ENCODE data around the gene CALHM4.
"Not testable (repeated sequence)": the region's sequence is repeated elsewhere in the genome, so short reads cannot be mapped to it uniquely, and the experiment has no call there.

The CALHM4 gene

GRCh38 chr6:116595247-116595646 lies 41.7 kb downstream of the CALHM4 start:
- TF ChIP-seq POLR2AphosphoS5 (IDR thresholded peaks at IDR 0.05; ENCODE audit: low read depth) (no peak), SPI1 (IDR thresholded peaks at IDR 0.05; ENCODE audit: borderline replicate concordance, low read depth) (no peak), GABPA (IDR thresholded peaks at IDR 0.05; ENCODE audit: low read depth) (no peak)
- TF ChIP-seq, protein P1, sequence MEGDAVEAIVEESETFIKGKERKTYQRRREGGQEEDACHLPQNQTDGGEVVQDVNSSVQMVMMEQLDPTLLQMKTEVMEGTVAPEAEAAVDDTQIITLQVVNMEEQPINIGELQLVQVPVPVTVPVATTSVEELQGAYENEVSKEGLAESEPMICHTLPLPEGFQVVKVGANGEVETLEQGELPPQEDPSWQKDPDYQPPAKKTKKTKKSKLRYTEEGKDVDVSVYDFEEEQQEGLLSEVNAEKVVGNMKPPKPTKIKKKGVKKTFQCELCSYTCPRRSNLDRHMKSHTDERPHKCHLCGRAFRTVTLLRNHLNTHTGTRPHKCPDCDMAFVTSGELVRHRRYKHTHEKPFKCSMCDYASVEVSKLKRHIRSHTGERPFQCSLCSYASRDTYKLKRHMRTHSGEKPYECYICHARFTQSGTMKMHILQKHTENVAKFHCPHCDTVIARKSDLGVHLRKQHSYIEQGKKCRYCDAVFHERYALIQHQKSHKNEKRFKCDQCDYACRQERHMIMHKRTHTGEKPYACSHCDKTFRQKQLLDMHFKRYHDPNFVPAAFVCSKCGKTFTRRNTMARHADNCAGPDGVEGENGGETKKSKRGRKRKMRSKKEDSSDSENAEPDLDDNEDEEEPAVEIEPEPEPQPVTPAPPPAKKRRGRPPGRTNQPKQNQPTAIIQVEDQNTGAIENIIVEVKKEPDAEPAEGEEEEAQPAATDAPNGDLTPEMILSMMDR (IDR thresholded peaks at IDR 0.05; ENCODE audit: insufficient read depth, low read length), result no peak
- TF ChIP-seq, protein P2, sequence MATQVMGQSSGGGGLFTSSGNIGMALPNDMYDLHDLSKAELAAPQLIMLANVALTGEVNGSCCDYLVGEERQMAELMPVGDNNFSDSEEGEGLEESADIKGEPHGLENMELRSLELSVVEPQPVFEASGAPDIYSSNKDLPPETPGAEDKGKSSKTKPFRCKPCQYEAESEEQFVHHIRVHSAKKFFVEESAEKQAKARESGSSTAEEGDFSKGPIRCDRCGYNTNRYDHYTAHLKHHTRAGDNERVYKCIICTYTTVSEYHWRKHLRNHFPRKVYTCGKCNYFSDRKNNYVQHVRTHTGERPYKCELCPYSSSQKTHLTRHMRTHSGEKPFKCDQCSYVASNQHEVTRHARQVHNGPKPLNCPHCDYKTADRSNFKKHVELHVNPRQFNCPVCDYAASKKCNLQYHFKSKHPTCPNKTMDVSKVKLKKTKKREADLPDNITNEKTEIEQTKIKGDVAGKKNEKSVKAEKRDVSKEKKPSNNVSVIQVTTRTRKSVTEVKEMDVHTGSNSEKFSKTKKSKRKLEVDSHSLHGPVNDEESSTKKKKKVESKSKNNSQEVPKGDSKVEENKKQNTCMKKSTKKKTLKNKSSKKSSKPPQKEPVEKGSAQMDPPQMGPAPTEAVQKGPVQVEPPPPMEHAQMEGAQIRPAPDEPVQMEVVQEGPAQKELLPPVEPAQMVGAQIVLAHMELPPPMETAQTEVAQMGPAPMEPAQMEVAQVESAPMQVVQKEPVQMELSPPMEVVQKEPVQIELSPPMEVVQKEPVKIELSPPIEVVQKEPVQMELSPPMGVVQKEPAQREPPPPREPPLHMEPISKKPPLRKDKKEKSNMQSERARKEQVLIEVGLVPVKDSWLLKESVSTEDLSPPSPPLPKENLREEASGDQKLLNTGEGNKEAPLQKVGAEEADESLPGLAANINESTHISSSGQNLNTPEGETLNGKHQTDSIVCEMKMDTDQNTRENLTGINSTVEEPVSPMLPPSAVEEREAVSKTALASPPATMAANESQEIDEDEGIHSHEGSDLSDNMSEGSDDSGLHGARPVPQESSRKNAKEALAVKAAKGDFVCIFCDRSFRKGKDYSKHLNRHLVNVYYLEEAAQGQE (IDR thresholded peaks at IDR 0.05; ENCODE audit: insufficient replicate concordance, low read depth), result no peak

DNA sequence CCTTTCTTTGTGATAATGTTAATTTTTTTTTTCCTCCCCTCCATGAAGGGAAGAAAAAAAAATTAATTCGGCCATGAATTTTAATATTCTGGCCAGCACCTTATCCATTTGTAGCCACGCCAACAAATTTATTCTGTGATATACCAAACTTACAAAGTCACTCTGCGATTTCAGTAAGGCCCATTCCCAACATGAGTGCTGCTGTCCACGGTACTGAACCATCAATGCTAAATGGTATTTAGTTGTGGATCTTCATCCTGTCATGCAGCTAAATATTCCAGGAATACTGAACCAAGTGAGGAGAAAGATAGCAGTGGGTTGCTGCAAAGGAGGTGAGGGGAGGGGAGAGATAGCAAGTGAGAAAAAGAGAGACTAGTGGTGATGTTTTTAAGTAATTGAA lies 43.3 kb downstream of the CALHM4 start:
- no peak for DNase-seq (ENCODE audit: low read depth in 1 of 2, low spot score in 1 of 2)
- Histone ChIP-seq H3K27me3 (ENCODE audit: insufficient read depth, poor library complexity, severe bottlenecking) (no peaks in the 10 kb centered on the region), H3K4me3 (replicated peaks; ENCODE audit: insufficient read depth, low read length) (no peak overlapping the region), H3K27ac (replicated peaks) (no peak overlapping the region)
- TF ChIP-seq GABPA (IDR thresholded peaks at IDR 0.05; ENCODE audit: low read depth) (no peak), POLR2AphosphoS5 (IDR thresholded peaks at IDR 0.05; ENCODE audit: low read depth) (no peak)
- TF ChIP-seq, protein P2 (IDR thresholded peaks at IDR 0.05; ENCODE audit: insufficient replicate concordance, low read depth), result peak; percentile 97
- TF ChIP-seq, protein P1 (IDR thresholded peaks at IDR 0.05; ENCODE audit: insufficient read depth, low read length), result no peak

More at GRCh38 chr6:116595247-116595646, 41.7 kb downstream of the CALHM4 start:
- DNase-seq (ENCODE audit: low read depth in 1 of 2, low spot score in 1 of 2), result no peak
- Histone ChIP-seq H3K27me3 (ENCODE audit: insufficient read depth, poor library complexity, severe bottlenecking) (no peaks in the 10 kb centered on the region), H3K27ac (replicated peaks) (no peak overlapping the region), H3K4me3 (replicated peaks; ENCODE audit: insufficient read depth, low read length) (no peak overlapping the region)

GRCh38 chr6:116603916-116604315 lies 50.4 kb downstream of the CALHM4 start:
- H3K27me3 ChIP-seq (ENCODE audit: insufficient read depth, poor library complexity, severe bottlenecking); H3K27ac ChIP-seq (replicated peaks); H3K4me3 ChIP-seq (replicated peaks; ENCODE audit: insufficient read depth, low read length); DNase-seq (ENCODE audit: low read depth in 1 of 2, low spot score in 1 of 2): not testable (repeated sequence)

GRCh38 chr6:116604868-116605267 lies 51.3 kb downstream of the CALHM4 start:
- not testable (repeated sequence) for H3K4me3 ChIP-seq (replicated peaks; ENCODE audit: insufficient read depth, low read length); DNase-seq (ENCODE audit: low read depth in 1 of 2, low spot score in 1 of 2); H3K27me3 ChIP-seq (ENCODE audit: insufficient read depth, poor library complexity, severe bottlenecking); H3K27ac ChIP-seq (replicated peaks)

DNA sequence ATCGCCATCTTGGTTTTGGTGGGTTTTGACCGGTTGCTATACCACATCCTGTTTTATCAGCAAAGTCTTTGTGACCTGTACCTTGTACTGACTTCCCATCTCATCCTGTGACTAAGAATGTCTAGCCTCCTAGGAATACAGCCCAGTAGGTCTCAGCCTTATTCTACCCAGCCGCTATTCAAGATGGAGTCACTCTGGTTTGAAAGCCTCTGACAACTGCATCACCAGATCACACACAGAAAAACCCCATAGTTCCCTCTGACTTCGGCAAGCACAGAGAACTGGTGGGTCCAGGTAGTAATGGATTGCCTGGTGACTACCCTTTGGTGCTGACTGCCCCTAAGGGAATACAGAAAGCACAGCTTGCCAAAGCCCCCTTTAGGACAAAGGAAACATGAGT lies 52.4 kb downstream of the CALHM4 start:
- no peaks in the 10 kb centered on the region for H3K27me3 ChIP-seq (ENCODE audit: insufficient read depth, poor library complexity, severe bottlenecking)
- no peak for DNase-seq (ENCODE audit: low read depth in 1 of 2, low spot score in 1 of 2)
- no peak overlapping the region for H3K27ac ChIP-seq (replicated peaks)
- no peak overlapping the region for H3K4me3 ChIP-seq (replicated peaks; ENCODE audit: insufficient read depth, low read length)
- TF ChIP-seq SPI1 (IDR thresholded peaks at IDR 0.05; ENCODE audit: borderline replicate concordance, low read depth) (no peak), POLR2AphosphoS5 (IDR thresholded peaks at IDR 0.05; ENCODE audit: low read depth) (no peak), GABPA (IDR thresholded peaks at IDR 0.05; ENCODE audit: low read depth) (no peak)
- TF ChIP-seq, protein P2 (IDR thresholded peaks at IDR 0.05; ENCODE audit: insufficient replicate concordance, low read depth), result no peak
- TF ChIP-seq, protein P1 (IDR thresholded peaks at IDR 0.05; ENCODE audit: insufficient read depth, low read length), result no peak
